RWPE1 (cell line): Measurements from ENCODE around the gene ALKAL2.

Source experiments
- CTCF ChIA-PET: fragments of 350-600 bp; sonication (Branson Sonifier 250); formaldehyde crosslinking; extraction: SDS; loops from one replicate; lab custom pipeline; 2021; lab: Yijun Ruan, JAX
- POLR2A ChIA-PET: fragments of 400-600 bp; formaldehyde crosslinking; extraction: SDS; loops from one replicate; lab custom pipeline; 2020; ENCODE audit warnings: antibody characterized with exemption; ENCODE audit not compliant: low non-redundant PET; lab: Yijun Ruan, JAX
- DNase-seq: peaks from one replicate; pipeline ENCODE4 v3.0.0; 2012; ENCODE audit warnings: low spot score
- H3K27ac ChIP-seq: fragments of 450-650 bp; 2 replicates; pipeline ENCODE4 v1.5.1; 2017
- TF ChIP-seq, protein P1 (sequence below): fragments of 450-650 bp; conservative IDR thresholded peaks from 2 replicates; pipeline ENCODE4 v1.5.1; 2017; ENCODE audit warnings: low read depth, mild to moderate bottlenecking

ALKAL2 gene

DNA sequence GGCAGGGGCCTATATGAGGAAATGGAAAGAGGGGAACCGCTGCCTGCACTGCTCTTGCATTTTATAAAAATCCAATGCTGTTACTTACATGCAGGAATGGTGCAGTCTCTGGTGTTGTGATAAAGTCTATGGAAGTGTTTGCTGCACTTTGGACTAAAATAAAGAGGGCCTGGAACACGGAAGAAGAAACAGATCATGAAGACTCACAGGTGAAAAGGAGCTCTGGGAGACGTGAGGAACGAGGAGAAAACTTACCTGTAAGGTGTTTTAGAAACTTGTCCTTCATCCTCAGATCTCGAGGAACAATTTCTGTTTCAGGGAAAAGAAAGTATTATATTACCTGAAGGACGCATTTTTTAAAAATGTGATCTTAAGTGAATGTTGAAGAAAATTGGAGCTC lies 1.9 kb downstream of the ALKAL2 start:
- no peak for DNase-seq
- ChIA-PET POLR2A (no interaction called here), CTCF (interaction anchor here (0.7 kb wide), 1 partner anchor 144 kb away, joined by 6 read pairs; no protein-coding TSS in a partner anchor)
- no peak overlapping the region for H3K27ac ChIP-seq
- TF ChIP-seq, protein P1, sequence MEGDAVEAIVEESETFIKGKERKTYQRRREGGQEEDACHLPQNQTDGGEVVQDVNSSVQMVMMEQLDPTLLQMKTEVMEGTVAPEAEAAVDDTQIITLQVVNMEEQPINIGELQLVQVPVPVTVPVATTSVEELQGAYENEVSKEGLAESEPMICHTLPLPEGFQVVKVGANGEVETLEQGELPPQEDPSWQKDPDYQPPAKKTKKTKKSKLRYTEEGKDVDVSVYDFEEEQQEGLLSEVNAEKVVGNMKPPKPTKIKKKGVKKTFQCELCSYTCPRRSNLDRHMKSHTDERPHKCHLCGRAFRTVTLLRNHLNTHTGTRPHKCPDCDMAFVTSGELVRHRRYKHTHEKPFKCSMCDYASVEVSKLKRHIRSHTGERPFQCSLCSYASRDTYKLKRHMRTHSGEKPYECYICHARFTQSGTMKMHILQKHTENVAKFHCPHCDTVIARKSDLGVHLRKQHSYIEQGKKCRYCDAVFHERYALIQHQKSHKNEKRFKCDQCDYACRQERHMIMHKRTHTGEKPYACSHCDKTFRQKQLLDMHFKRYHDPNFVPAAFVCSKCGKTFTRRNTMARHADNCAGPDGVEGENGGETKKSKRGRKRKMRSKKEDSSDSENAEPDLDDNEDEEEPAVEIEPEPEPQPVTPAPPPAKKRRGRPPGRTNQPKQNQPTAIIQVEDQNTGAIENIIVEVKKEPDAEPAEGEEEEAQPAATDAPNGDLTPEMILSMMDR, result no peak

DNA sequence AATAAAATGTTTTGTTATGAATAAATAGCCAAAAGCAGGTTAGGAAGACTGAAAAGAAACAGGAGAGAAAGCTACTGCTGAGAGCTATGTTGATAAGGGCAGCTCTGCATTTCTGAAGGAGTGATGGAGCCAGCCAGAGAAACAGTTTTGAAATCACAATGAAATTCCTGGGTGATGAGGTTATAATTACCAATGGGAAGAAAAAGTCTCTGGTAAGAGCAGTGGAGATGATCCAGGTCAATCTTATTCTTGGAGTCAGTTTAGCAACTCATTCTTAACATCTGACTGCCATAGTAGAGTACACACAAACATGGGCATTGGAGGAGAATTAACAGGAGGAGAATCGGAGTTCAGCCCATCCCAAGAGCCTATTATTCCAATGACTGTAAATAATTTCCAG lies 2.4 kb downstream of the ALKAL2 start:
- TF ChIP-seq, protein P1, result no peak
- POLR2A ChIA-PET, result no interaction called here
- no peak overlapping the region for H3K27ac ChIP-seq
- DNase-seq, result no peak
- CTCF ChIA-PET, result no interaction called here

DNA sequence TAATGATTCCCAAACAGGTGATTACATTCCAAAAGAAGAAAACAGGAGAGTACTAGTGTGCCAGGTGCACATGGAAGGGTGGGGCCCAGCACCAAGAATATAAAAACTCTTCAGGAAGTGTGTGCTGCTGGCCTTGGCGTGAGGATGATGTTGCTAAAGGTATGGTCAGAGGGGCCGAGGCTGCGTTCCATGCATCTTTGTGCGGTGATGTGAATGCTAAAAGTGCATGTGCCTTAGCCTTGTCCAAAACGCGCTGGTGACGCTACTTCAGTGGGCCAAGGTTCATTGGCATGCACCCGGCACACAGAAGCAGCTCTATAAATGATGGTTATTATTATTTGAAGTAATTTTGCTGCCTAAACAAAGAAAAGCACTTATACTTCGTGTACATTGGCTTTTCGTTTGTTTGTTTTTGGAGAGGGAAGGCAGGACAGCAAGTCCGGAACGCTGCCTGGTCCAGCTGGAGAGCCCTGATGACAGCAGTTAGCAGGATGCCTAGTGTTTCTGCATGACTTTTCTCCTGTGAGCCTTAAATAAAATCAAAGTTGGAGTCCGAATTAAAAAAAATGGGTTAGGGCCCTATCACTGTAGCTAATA lies 2.9 kb downstream of the ALKAL2 start:
- POLR2A ChIA-PET, result no interaction called here
- TF ChIP-seq, protein P1, result no peak
- no peak for DNase-seq
- no peak overlapping the region for H3K27ac ChIP-seq
- CTCF ChIA-PET, result no interaction called here

DNA sequence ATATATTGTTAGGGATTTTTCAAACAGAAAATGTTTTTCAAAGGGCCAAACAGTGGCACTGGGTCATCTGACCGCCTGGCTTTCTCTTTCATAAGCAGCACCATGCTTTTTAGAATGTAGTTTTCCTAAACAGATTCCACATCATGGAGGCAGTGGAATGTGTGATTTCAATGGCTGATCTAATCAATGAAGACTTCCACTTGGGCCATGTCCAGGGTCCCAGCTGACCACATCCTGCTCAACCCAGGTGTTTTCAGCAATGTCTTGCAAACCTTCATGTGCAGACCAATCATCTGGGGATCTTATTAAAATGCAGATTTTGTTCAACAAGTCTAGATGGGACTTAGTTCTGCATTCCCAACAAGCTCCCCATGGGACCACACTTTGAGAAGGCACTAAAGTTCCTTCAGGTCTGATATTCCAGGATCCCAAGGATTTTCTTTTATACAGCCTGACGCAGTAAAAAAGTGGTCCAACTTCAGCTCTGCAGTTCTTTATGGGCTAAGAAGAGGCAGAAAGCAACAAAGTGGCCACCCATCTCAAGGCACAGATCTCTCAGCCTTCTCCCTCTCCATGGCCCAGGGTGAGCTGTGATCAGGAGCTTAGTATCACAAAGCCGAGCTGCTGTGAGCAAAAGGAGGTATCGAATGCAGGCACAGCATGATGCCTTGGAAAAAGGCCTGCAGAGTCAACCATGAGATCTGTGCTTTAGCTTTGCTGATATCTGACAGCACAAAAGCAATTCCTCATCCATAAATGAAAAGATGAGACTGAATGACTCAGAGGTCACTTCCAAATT lies 3.7 kb downstream of the ALKAL2 start:
- no peak overlapping the region for H3K27ac ChIP-seq
- POLR2A ChIA-PET, result no interaction called here
- no peak for DNase-seq
- CTCF ChIA-PET, result no interaction called here
- TF ChIP-seq, protein P1, result no peak

DNA sequence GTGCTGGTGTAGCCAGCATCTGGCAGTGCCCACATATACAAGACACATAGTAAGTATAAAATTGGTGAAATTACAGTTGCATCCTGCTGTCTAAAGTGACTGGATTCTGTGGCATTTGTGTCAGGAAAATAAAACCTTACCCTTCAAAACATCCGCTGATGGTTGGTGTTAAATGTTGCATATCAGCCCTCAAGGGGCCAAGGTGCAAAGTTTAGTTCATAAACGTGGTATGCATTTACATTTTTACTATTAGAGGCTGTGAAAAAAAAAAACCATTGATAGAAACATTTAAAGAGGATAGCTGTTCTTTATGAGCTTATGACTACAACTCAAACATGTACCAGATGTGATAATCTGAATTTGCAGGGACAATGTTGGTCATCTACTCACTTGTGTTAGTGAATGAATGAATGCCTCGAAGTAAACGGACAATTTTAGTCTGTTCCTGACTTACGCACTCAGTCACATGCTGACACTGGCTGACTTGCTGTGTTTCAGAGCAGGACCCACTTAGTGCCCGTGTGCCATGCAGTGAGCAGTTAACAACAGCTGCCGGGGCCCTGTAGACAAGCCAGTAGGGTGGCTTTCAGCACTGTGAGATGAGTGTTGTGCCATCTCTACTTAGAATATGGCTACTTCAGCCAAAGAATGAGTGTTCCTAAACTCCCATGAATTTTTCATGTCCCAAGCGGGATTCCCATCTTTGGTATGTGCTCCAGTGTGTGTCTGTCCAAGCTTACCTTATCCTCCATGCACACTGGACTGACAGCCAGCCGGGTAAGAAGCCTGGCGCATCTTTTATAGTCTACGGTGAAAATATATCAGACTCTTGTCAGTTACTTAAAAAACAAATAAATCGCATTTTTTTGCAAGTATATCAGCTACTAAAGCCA lies 5.3 kb downstream of the ALKAL2 start:
- TF ChIP-seq, protein P1, result no peak
- no peak for DNase-seq
- ChIA-PET POLR2A (no interaction called here), CTCF (no interaction called here)
- H3K27ac ChIP-seq, result no peak overlapping the region

DNA sequence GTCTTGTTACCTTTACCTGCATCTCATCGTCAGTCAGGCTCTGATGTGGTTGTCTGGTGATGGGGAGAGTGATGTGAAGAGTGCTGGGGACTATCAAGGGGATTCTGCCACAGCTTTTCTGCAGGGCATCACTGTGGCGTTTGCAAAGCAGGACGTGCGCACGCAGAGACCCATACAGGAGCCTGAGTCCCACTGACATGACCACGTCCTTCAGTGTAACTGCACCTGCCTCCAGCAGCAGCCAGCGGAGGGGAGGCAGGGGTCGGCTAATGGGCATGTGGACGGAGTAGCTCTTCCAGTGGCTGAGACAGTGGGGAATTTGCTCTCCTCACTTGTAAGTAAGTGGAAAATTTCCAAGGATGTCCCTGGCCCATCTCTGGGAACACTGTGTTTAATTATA lies 6.5 kb downstream of the ALKAL2 start:
- CTCF ChIA-PET, result interaction anchor here (0.6 kb wide), 1 partner anchor 9 kb away, joined by 3 read pairs; no protein-coding TSS in a partner anchor
- POLR2A ChIA-PET, result no interaction called here
- no peak for DNase-seq
- TF ChIP-seq, protein P1, result no peak
- H3K27ac ChIP-seq, result no peak overlapping the region
